KMS-11 (cell line): Measurements from ENCODE around the gene DENND1C.
A peak's percentile ranks its signal among the peaks of the same experiment; 100 is the strongest.

ENCODE experiments used
- H2AFZ ChIP-seq: fragments of 200-600 bp; sonication (generic); 2 replicates; pipeline ENCODE4 v1.6.1; 2016; ENCODE audit warnings: antibody characterized with exemption, mixed run types, low read depth
- H3K27ac ChIP-seq: fragments of 200-600 bp; sonication (generic); 2 replicates; pipeline ENCODE4 v1.6.1; 2016; ENCODE audit warnings: mild to moderate bottlenecking, mixed run types
- H3K27me3 ChIP-seq: fragments of 200-600 bp; sonication (generic); 2 replicates; pipeline ENCODE4 v1.6.1; 2017; ENCODE audit warnings: mild to moderate bottlenecking, low read depth, mixed run types, moderate library complexity; ENCODE audit not compliant: insufficient read depth
- H3K36me3 ChIP-seq: fragments of 200-600 bp; sonication (generic); 2 replicates; pipeline ENCODE4 v1.6.1; 2017; ENCODE audit warnings: mild to moderate bottlenecking, mixed run types; ENCODE audit not compliant: insufficient read depth
- H3K4me1 ChIP-seq: fragments of 200-600 bp; sonication (generic); 2 replicates; pipeline ENCODE4 v1.6.1; 2016; ENCODE audit warnings: mild to moderate bottlenecking, low read depth, mixed run types; ENCODE audit not compliant: poor library complexity, severe bottlenecking
- H3K4me2 ChIP-seq: fragments of 200-600 bp; sonication (generic); 2 replicates; pipeline ENCODE4 v1.7.0; 2016; ENCODE audit warnings: mild to moderate bottlenecking, mixed run types
- H3K4me3 ChIP-seq: fragments of 200-600 bp; sonication (generic); IDR thresholded peaks from 2 replicates; pipeline ENCODE4 v1.6.1; 2017; ENCODE audit warnings: low read depth, low read length, mixed read lengths; ENCODE audit not compliant: insufficient read depth
- H3K79me2 ChIP-seq: fragments of 200-600 bp; sonication (generic); 2 replicates; pipeline ENCODE4 v1.6.1; 2016; ENCODE audit warnings: low read depth, mixed run types; ENCODE audit not compliant: insufficient read depth
- H3K9ac ChIP-seq: fragments of 200-600 bp; sonication (generic); 2 replicates; pipeline ENCODE4 v1.6.1; 2016; ENCODE audit warnings: mild to moderate bottlenecking, mixed run types
- H4K20me1 ChIP-seq: fragments of 200-600 bp; sonication (generic); 2 replicates; pipeline ENCODE4 v1.6.1; 2016; ENCODE audit warnings: mild to moderate bottlenecking, mixed run types; ENCODE audit not compliant: insufficient read depth
- TF ChIP-seq, protein P1 (sequence below): fragments of 200-600 bp; sonication (generic); conservative IDR thresholded peaks from 2 replicates; pipeline ENCODE4 v1.6.1; 2017; ENCODE audit warnings: low read depth, mild to moderate bottlenecking, antibody characterized with exemption, low read length, moderate library complexity, mixed read lengths

The DENND1C gene, protein sequence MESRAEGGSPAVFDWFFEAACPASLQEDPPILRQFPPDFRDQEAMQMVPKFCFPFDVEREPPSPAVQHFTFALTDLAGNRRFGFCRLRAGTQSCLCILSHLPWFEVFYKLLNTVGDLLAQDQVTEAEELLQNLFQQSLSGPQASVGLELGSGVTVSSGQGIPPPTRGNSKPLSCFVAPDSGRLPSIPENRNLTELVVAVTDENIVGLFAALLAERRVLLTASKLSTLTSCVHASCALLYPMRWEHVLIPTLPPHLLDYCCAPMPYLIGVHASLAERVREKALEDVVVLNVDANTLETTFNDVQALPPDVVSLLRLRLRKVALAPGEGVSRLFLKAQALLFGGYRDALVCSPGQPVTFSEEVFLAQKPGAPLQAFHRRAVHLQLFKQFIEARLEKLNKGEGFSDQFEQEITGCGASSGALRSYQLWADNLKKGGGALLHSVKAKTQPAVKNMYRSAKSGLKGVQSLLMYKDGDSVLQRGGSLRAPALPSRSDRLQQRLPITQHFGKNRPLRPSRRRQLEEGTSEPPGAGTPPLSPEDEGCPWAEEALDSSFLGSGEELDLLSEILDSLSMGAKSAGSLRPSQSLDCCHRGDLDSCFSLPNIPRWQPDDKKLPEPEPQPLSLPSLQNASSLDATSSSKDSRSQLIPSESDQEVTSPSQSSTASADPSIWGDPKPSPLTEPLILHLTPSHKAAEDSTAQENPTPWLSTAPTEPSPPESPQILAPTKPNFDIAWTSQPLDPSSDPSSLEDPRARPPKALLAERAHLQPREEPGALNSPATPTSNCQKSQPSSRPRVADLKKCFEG

DNA sequence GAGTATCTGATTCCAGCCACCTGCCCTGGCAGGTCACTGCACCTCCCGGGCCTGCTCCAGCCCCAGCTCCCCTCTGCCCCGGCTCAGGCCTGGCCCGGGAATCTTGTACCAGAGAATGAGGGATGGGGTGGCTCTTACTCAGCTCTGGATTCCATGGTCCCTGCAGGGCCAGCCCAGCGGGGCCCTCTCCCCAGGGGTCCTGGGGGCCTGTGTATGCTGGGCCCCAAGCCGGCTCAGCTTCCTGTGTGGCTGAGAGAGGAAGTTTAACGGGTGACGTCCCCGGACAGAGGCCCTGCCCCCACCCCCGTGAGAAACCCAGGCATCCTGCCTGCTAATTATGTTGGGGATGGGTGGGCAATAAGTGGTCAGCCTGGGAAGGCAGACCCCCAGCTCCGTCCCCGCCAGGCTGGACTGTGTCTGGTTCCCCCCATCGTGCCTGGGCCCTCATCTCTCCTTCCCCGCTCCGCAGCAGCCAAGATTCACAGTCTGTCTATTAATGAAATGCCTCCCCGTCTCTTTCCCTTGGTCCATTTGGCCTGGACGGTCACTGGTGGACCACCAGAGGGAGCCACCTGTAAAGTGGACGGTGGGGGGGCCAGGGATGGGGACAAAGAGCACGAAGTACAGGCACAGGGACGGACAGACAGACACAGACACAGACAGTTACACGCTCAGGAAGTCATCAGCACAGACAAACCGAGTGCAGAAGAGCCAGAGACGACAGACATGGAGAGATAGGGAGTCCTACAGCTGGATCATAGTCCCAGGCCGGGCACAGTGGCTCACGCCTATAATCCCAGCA lies at the start of gene DENND1C:
Gene DENND1C, minus strand, starts transcription at position 247 of the 802 bp plus-strand sequence. Its CDS starts 92 bp downstream, at position 155.
- H3K9ac ChIP-seq, result no peak within 1 kb of the TSS
- no peak within 1 kb of the TSS for H2AFZ ChIP-seq
- H3K4me3 ChIP-seq, result no peak within 1 kb of the TSS
- no peaks in the 10 kb centered on the region for H3K4me1 ChIP-seq
- TF ChIP-seq, protein P1, sequence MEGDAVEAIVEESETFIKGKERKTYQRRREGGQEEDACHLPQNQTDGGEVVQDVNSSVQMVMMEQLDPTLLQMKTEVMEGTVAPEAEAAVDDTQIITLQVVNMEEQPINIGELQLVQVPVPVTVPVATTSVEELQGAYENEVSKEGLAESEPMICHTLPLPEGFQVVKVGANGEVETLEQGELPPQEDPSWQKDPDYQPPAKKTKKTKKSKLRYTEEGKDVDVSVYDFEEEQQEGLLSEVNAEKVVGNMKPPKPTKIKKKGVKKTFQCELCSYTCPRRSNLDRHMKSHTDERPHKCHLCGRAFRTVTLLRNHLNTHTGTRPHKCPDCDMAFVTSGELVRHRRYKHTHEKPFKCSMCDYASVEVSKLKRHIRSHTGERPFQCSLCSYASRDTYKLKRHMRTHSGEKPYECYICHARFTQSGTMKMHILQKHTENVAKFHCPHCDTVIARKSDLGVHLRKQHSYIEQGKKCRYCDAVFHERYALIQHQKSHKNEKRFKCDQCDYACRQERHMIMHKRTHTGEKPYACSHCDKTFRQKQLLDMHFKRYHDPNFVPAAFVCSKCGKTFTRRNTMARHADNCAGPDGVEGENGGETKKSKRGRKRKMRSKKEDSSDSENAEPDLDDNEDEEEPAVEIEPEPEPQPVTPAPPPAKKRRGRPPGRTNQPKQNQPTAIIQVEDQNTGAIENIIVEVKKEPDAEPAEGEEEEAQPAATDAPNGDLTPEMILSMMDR, result peak; percentile 34; the same call in 1 of the 2 replicates
- H4K20me1 ChIP-seq, result no peaks in the 10 kb centered on the region
- no peaks in the 10 kb centered on the region for H3K27me3 ChIP-seq
- no peak within 1 kb of the TSS for H3K4me2 ChIP-seq
- H3K36me3 ChIP-seq, result no peaks in the 10 kb centered on the region
- H3K79me2 ChIP-seq, result no peaks in the 10 kb centered on the region
- H3K27ac ChIP-seq, result no peak within 1 kb of the TSS

DNA sequence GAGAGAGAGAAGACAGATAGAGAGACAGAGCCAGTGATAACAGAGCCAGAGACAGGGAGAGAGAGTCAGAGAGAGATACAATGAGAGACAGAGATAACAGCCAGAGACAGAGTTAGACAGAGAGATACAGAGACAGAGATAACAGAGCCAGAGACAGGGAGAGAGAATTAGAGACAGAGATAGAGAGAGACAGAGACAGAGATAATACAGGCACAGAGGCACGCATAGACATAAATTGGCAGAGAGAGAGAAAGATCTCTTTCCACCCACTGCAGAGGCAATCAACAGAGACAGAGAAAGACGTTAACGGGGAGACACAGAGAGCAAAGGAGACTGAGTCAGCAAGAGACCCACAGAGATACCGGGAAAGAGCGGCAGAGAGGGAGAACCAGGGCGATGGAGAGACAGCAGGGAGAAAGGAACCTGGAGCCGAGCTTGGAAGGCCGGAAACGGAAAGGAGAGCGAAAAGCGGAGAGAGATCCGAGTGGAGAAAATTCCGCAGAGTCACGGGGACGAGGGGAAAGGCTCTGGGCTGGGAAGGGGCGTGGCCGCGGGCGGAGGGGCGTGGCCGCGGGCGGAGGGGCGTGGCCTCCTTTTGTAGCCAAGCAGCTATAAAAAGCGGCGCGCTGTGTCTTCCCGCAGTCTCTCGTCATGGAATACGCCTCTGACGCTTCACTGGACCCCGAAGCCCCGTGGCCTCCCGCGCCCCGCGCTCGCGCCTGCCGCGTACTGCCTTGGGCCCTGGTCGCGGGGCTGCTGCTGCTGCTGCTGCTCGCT lies 49.0 kb upstream of the DENND1C start, which contains the start of gene TNFSF9:
Gene TNFSF9, plus strand, starts transcription at position 641 of the 777 bp plus-strand sequence. Its CDS starts 11 bp downstream, at position 652.
- Histone ChIP-seq H3K9ac (peak within 1 kb of the TSS; percentile 66), H3K4me3 (no peak within 1 kb of the TSS), H3K4me2 (peak within 1 kb of the TSS; percentile 63), H3K79me2 (no peaks in the 10 kb centered on the region), H3K4me1 (peaks cover 17% of the 10 kb centered on the region), H3K36me3 (no peaks in the 10 kb centered on the region), H4K20me1 (no peaks in the 10 kb centered on the region), H3K27ac (peak within 1 kb of the TSS; percentile 23), H2AFZ (peak within 1 kb of the TSS; percentile 84), H3K27me3 (peaks cover 16% of the 10 kb centered on the region; the same call in 1 of the 2 replicates)
- TF ChIP-seq, protein P1, result no peak

DNA sequence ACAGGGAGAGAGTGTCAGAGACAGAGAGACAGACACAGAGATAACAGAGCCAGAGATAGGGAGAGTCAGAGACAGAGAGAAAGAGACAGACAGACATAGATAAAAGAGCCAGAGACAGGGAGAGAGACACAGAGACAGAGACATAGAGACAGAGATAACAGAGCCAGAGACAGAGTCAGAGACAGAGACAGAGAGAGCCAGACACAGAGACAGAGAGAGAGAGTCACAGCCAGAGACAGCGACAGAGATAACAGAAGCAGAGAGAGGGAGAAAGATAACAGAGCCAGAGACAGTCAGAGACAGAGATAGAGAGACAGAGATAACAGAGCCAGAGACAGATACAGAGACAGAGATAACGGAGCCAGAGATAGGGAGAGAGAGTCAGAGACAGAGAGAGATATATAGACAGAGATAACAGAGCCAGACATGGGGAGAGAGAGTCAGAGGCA lies 48.4 kb upstream of the DENND1C start:
- peaks cover 17% of the 10 kb centered on the region for H3K4me1 ChIP-seq
- H3K9ac ChIP-seq, result peak overlapping the region; percentile 66; the same call in 1 of the 2 replicates
- no peaks in the 10 kb centered on the region for H4K20me1 ChIP-seq
- no peak overlapping the region; the same call in 1 of the 2 replicates for H3K27ac ChIP-seq
- H3K79me2 ChIP-seq, result no peaks in the 10 kb centered on the region
- H2AFZ ChIP-seq, result 0 out of 2 replicates have a peak overlapping the region, but pooled peaks have one; percentile 84
- peaks cover 16% of the 10 kb centered on the region; the same call in 1 of the 2 replicates for H3K27me3 ChIP-seq
- H3K4me3 ChIP-seq, result no peak overlapping the region
- TF ChIP-seq, protein P1, result no peak
- H3K4me2 ChIP-seq, result peak overlapping the region; percentile 63
- H3K36me3 ChIP-seq, result no peaks in the 10 kb centered on the region
